ENCODE measurements around the gene CHST11.
"Not testable (repeated sequence)": the region's sequence is repeated elsewhere in the genome, so short reads cannot be mapped to it uniquely, and the experiment has no call there.

DNA sequence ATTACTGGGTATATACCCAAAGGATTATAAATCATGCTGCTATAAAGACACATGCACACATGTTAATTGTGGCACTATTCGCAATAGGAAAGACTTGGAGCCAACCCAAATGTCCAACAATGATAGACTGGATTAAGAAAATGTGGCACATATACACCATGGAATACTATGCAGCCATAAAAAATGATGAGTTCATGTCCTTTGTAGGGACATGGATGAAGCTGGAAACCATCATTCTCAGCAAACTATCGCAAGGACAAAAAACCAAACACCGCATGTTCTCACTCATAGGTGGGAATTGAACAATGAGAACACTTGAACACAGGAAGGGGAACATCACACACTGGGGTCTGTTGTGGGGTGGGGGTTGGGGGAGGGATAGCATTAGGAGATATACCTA is 117.6 kb downstream of the CHST11 start:
- TF ChIP-seq, protein P1, sequence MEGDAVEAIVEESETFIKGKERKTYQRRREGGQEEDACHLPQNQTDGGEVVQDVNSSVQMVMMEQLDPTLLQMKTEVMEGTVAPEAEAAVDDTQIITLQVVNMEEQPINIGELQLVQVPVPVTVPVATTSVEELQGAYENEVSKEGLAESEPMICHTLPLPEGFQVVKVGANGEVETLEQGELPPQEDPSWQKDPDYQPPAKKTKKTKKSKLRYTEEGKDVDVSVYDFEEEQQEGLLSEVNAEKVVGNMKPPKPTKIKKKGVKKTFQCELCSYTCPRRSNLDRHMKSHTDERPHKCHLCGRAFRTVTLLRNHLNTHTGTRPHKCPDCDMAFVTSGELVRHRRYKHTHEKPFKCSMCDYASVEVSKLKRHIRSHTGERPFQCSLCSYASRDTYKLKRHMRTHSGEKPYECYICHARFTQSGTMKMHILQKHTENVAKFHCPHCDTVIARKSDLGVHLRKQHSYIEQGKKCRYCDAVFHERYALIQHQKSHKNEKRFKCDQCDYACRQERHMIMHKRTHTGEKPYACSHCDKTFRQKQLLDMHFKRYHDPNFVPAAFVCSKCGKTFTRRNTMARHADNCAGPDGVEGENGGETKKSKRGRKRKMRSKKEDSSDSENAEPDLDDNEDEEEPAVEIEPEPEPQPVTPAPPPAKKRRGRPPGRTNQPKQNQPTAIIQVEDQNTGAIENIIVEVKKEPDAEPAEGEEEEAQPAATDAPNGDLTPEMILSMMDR (IDR thresholded peaks at IDR 0.05), result not testable (repeated sequence)
- TF ChIP-seq POLR2A (IDR thresholded peaks at IDR 0.05), result not testable (repeated sequence)
